OCI-LY1 (cell line): Measurements from ENCODE around the gene UGT2B17.

Experiments used
- H2AFZ ChIP-seq: fragments of 200-600 bp; sonication (generic), shearing (Covaris generic); 2 replicates; pipeline ENCODE4 v1.6.0; 2014; ENCODE audit warnings: antibody characterized with exemption, mild to moderate bottlenecking, low read length
- H3F3A ChIP-seq: fragments of 200-600 bp; sonication (generic), shearing (Covaris generic); 2 replicates; pipeline ENCODE4 v1.6.0; 2014; ENCODE audit warnings: mild to moderate bottlenecking, antibody characterized with exemption, low read length, moderate library complexity; ENCODE audit not compliant: insufficient read depth
- H3K27ac ChIP-seq: fragments of 200-600 bp; sonication (generic); 2 replicates; pipeline ENCODE4 v1.5.1; 2014; ENCODE audit warnings: low read length, mixed run types, mild to moderate bottlenecking, low read depth; ENCODE audit not compliant: poor library complexity, severe bottlenecking
- H3K27me3 ChIP-seq: fragments of 200-600 bp; sonication (generic); 2 replicates; pipeline ENCODE4 v1.6.0; 2014; ENCODE audit warnings: antibody characterized with exemption, mild to moderate bottlenecking, low read length, moderate library complexity; ENCODE audit not compliant: insufficient read depth
- H3K36me3 ChIP-seq: fragments of 200-600 bp; sonication (generic); 2 replicates; pipeline ENCODE4 v1.6.1; 2014; ENCODE audit warnings: mild to moderate bottlenecking, antibody characterized with exemption, low read length, moderate library complexity, mixed read lengths; ENCODE audit not compliant: insufficient read depth
- H3K4me1 ChIP-seq: fragments of 200-600 bp; sonication (generic); 2 replicates; pipeline ENCODE4 v1.5.1; 2014; ENCODE audit warnings: mild to moderate bottlenecking, low read length, moderate library complexity; ENCODE audit not compliant: insufficient read depth, severe bottlenecking
- H3K4me2 ChIP-seq: fragments of 200-600 bp; sonication (generic), shearing (Covaris generic); 2 replicates; pipeline ENCODE4 v1.6.1; 2014; ENCODE audit warnings: low read length
- H3K4me3 ChIP-seq: fragments of 200-600 bp; sonication (generic); 2 replicates; pipeline ENCODE4 v1.5.1; 2014; ENCODE audit warnings: low read length, low read depth, mild to moderate bottlenecking, mixed read lengths; ENCODE audit not compliant: poor library complexity, severe bottlenecking
- H3K79me2 ChIP-seq: fragments of 200-600 bp; shearing (Covaris generic); 2 replicates; pipeline ENCODE4 v1.6.1; 2016; ENCODE audit warnings: mixed run types, low read length, mixed read lengths; ENCODE audit not compliant: insufficient read depth
- H3K9ac ChIP-seq: fragments of 200-600 bp; sonication (generic), shearing (Covaris generic); 2 replicates; pipeline ENCODE4 v1.6.1; 2014; ENCODE audit warnings: mild to moderate bottlenecking, low read length, mixed read lengths
- H3K9me2 ChIP-seq: fragments of 200-600 bp; sonication (generic), shearing (Covaris generic); 2 replicates; pipeline ENCODE4 v1.6.1; 2014; ENCODE audit warnings: low read depth, mild to moderate bottlenecking, low read length, mixed read lengths
- H3K9me3 ChIP-seq: fragments of 200-600 bp; shearing (Covaris generic); 2 replicates; pipeline ENCODE4 v1.6.1; 2014; ENCODE audit warnings: low read length, mixed read lengths
- H4K20me1 ChIP-seq: fragments of 200-600 bp; sonication (generic), shearing (Covaris generic); 2 replicates; pipeline ENCODE4 v1.6.0; 2016; ENCODE audit warnings: mild to moderate bottlenecking, low read length; ENCODE audit not compliant: insufficient read depth
- CTCF ChIP-seq: fragments of 200-600 bp; sonication (generic), shearing (Covaris generic); IDR thresholded peaks from 2 replicates; pipeline ENCODE4 v1.5.1; 2017; ENCODE audit warnings: mild to moderate bottlenecking, antibody characterized with exemption, low read length, moderate library complexity, mixed read lengths
- EZH2 ChIP-seq: fragments of 200-600 bp; sonication (generic), shearing (Covaris generic); IDR thresholded peaks from 2 replicates; pipeline ENCODE4 v1.8.0; 2017; ENCODE audit warnings: borderline replicate concordance, mixed run types, mild to moderate bottlenecking, antibody characterized with exemption, low read length, moderate library complexity, mixed read lengths

The UGT2B17 gene

GRCh38 chr4:68615699-68616422, 39.7 kb upstream of the UGT2B17 start:
- no peaks in the 10 kb centered on the region for H3K9me2 ChIP-seq
- H3K79me2 ChIP-seq, result no peaks in the 10 kb centered on the region
- no peaks in the 10 kb centered on the region for H3K9me3 ChIP-seq
- no peaks in the 10 kb centered on the region for H3F3A ChIP-seq
- H3K9ac ChIP-seq, result no peak overlapping the region
- H3K27me3 ChIP-seq, result no peaks in the 10 kb centered on the region
- H3K4me2 ChIP-seq, result no peak overlapping the region
- no peak overlapping the region for H2AFZ ChIP-seq
- no peak overlapping the region for H3K4me3 ChIP-seq
- no peaks in the 10 kb centered on the region for H3K36me3 ChIP-seq
- no peaks in the 10 kb centered on the region for H4K20me1 ChIP-seq
- H3K4me1 ChIP-seq, result no peaks in the 10 kb centered on the region
- TF ChIP-seq EZH2, result no peak
- TF ChIP-seq CTCF, result no peak
- no peak overlapping the region for H3K27ac ChIP-seq

GRCh38 chr4:68613752-68614151, 37.6 kb upstream of the UGT2B17 start:
- Histone ChIP-seq H3K9me3 (no peaks in the 10 kb centered on the region), H3F3A (no peaks in the 10 kb centered on the region), H3K36me3 (no peaks in the 10 kb centered on the region), H3K27ac (no peak overlapping the region), H3K4me3 (no peak overlapping the region), H3K4me2 (no peak overlapping the region), H3K9me2 (no peaks in the 10 kb centered on the region), H3K9ac (no peak overlapping the region), H2AFZ (no peak overlapping the region), H4K20me1 (no peaks in the 10 kb centered on the region), H3K4me1 (no peaks in the 10 kb centered on the region), H3K79me2 (no peaks in the 10 kb centered on the region), H3K27me3 (no peaks in the 10 kb centered on the region)
- no peak for TF ChIP-seq EZH2
- no peak for TF ChIP-seq CTCF

DNA sequence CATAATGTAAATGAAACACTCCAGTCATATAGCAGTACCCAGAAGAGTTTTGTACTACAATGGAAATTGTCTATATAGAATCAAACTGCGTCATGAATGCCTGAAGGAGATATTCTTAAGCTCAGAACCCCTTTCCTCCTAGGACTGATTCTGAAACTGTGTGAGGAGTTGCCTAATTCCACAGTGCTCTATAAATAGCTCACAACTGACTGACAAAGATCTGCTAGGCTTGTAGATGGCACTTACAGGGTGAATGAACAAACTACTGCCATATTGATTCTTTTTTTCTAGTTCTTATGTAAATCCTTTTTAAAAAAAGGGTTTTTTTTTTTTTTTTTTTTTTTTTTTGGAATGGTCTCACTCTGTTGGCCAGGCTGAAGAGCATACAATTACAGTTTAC, 30.1 kb upstream of the UGT2B17 start:
- TF ChIP-seq EZH2 (no peak), CTCF (no peak)
- H3K4me3 ChIP-seq, result no peak overlapping the region
- H3K9me3 ChIP-seq, result no peaks in the 10 kb centered on the region
- no peak overlapping the region for H3K4me2 ChIP-seq
- no peaks in the 10 kb centered on the region for H3K27me3 ChIP-seq
- no peaks in the 10 kb centered on the region for H3F3A ChIP-seq
- H3K9me2 ChIP-seq, result no peaks in the 10 kb centered on the region
- H3K36me3 ChIP-seq, result no peaks in the 10 kb centered on the region
- H3K79me2 ChIP-seq, result no peaks in the 10 kb centered on the region
- no peak overlapping the region for H3K27ac ChIP-seq
- H2AFZ ChIP-seq, result no peak overlapping the region
- H3K9ac ChIP-seq, result no peak overlapping the region
- no peaks in the 10 kb centered on the region for H3K4me1 ChIP-seq
- H4K20me1 ChIP-seq, result no peaks in the 10 kb centered on the region
